GM10266 (cell line): ENCODE measurements around the gene PPDPF.

Experiments used
- DNase-seq: peaks from one replicate; pipeline ENCODE4 v3.0.0; 2012; ENCODE audit errors: extremely low spot score
- CTCF ChIP-seq: IDR thresholded peaks from 2 replicates; pipeline ENCODE4 v1.5.1; 2012; ENCODE audit warnings: mild to moderate bottlenecking, low read depth; ENCODE audit not compliant: control insufficient read depth, insufficient read depth; ENCODE audit errors: missing control alignments

The PPDPF gene

GRCh38 chr20:63545814-63546213 lies 25.2 kb downstream of the PPDPF start:
- no peak for DNase-seq
- TF ChIP-seq CTCF, result no peak

GRCh38 chr20:63546256-63546955 lies 25.8 kb downstream of the PPDPF start:
- DNase-seq, result no peak
- no peak for TF ChIP-seq CTCF

GRCh38 chr20:63546956-63547724 lies 26.6 kb downstream of the PPDPF start:
- no peak for DNase-seq
- TF ChIP-seq CTCF, result no peak

GRCh38 chr20:63547725-63548480 lies 27.3 kb downstream of the PPDPF start, which contains the start of gene SRMS:
Gene SRMS (minus strand): TSS chr20:63547749. CDS start chr20:63547463, 286 bp downstream.
- TF ChIP-seq CTCF, result no peak
- DNase-seq, result no peak

- no peak for TF ChIP-seq CTCF
- no peak for DNase-seq
These were observed 28.0 kb downstream of the PPDPF start for GRCh38 chr20:63548542-63548941.

DNA sequence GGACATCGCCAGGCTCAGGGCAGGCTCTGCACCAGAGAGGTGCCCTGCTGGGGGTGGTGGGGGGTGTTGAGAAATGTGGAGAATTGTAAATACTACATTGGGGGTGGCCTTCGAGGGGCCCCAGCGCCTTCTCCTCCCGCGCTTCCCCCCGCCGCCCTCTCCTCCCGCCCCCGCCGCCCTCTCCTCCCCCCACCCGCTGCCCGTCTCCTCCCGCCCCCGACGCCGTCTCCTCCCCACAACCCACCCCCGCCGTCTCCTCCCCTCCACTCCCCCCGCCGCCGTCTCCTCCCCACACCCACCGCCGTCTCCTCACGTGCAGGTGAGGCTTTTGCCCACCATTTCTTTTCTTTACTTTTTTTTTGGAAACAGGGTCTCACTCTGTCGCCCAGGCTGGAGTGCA lies 28.5 kb downstream of the PPDPF start:
- no peak for DNase-seq
- no peak for TF ChIP-seq CTCF
